Endothelial cell of umbilical vein (primary cell): ENCODE measurements around the gene ZNF543. TPM values are rescaled to one million over a fixed set of nuclear protein-coding genes. Genes with fewer than 3 reads are reported as not detected.

ENCODE experiments used
- BruUV-seq: library from RNA; stranded (reverse); fragments of 400-500 nt; replicated peaks from 2 replicates; lab custom pipeline; 2021; lab: Mats Ljungman, UMichigan
- CTCF ChIA-PET: fragments of 300-600, 350-600 bp; sonication (Branson Sonifier 250); formaldehyde crosslinking; loops from one replicate; lab custom pipeline; 2021; ENCODE audit warnings: antibody characterized with exemption, inconsistent platforms; lab: Charles Lee
- POLR2A ChIA-PET: fragments of 300-600, 350-600 bp; sonication (Branson Sonifier 250); formaldehyde crosslinking; loops from one replicate; lab custom pipeline; 2021; ENCODE audit warnings: antibody characterized with exemption, inconsistent platforms; lab: Charles Lee
- DNase-seq: peaks from one replicate; pipeline ENCODE4 v3.0.0-alpha.2; 2011; ENCODE audit warnings: low read depth, low spot score
- FAIRE-seq: peaks from 2 replicates; lab custom pipeline; 2011; peaks lifted over from hg19 to GRCh38; lab: Jason Lieb, UNC
- H2AFZ ChIP-seq: 2 replicates; pipeline ENCODE4 v1.6.0; 2012; ENCODE audit warnings: low read depth, low read length, control low read depth, inconsistent platforms
- H3K27ac ChIP-seq: 2 replicates; pipeline ENCODE4 v1.5.1; 2011; ENCODE audit warnings: low read depth, mild to moderate bottlenecking, control low read depth, low read length, moderate library complexity; ENCODE audit not compliant: insufficient read depth
- H3K27me3 ChIP-seq, 2 experiments: 2 replicates each; pipeline versions ENCODE4 v1.6.0 to v1.6.1; 2011; ENCODE audit warnings: low read length in 2 of 2, mixed read lengths in 1 of 2; ENCODE audit not compliant: control insufficient read depth in 2 of 2, insufficient read depth in 2 of 2
- H3K36me3 ChIP-seq, 2 experiments: 2 replicates in 1 of 2; 3 replicates in 1 of 2; pipeline ENCODE4 v1.5.1; 2011; ENCODE audit warnings: low read length in 2 of 2, mild to moderate bottlenecking in 1 of 2, moderate library complexity in 1 of 2; ENCODE audit not compliant: control insufficient read depth in 2 of 2, insufficient read depth in 2 of 2; ENCODE audit errors: extremely low read depth in 1 of 2
- H3K4me1 ChIP-seq: 3 replicates; pipeline ENCODE4 v1.5.1; 2011; ENCODE audit warnings: mild to moderate bottlenecking, low read length; ENCODE audit not compliant: control insufficient read depth, insufficient read depth; ENCODE audit errors: extremely low read depth
- H3K4me2 ChIP-seq: 2 replicates; pipeline ENCODE4 v1.6.1; 2011; ENCODE audit warnings: low read length, control low read depth, mixed read lengths; ENCODE audit not compliant: insufficient read depth
- H3K4me3 ChIP-seq, 3 experiments: fragments of 200-600 bp in 1 of 3; sonication (generic), shearing (Covaris generic) in 1 of 3; replicated peaks in 1 of 3; 2 replicates each; pipeline ENCODE4 v1.5.1; 2011 to 2016; ENCODE audit warnings: control low read depth in 3 of 3, low read length in 3 of 3, mild to moderate bottlenecking in 2 of 3, inconsistent platforms in 1 of 3, low read depth in 1 of 3, moderate library complexity in 1 of 3; ENCODE audit not compliant: insufficient read depth in 1 of 3
- H3K79me2 ChIP-seq: 2 replicates; pipeline ENCODE4 v1.6.0; 2012; ENCODE audit warnings: low read length, inconsistent platforms; ENCODE audit not compliant: control insufficient read depth, insufficient read depth
- H3K9ac ChIP-seq: replicated peaks from 2 replicates; pipeline ENCODE3; 2011; ENCODE audit warnings: low read length, control low read depth; ENCODE audit not compliant: insufficient read depth; ENCODE audit errors: extremely low read depth
- H3K9me1 ChIP-seq: replicated peaks from 3 replicates; pipeline ENCODE4 v1.6.0; 2011; ENCODE audit warnings: mild to moderate bottlenecking, low read length; ENCODE audit not compliant: control insufficient read depth, insufficient read depth; ENCODE audit errors: extremely low read depth
- H3K9me3 ChIP-seq: replicated peaks from 2 replicates; pipeline ENCODE4 v1.5.1; 2012; ENCODE audit warnings: low read length, inconsistent platforms; ENCODE audit not compliant: control insufficient read depth, insufficient read depth
- H4K20me1 ChIP-seq: replicated peaks from 2 replicates; pipeline ENCODE3; 2011; ENCODE audit warnings: mild to moderate bottlenecking, low read length; ENCODE audit not compliant: control insufficient read depth, insufficient read depth; ENCODE audit errors: extremely low read depth
- EZH2 ChIP-seq: IDR thresholded peaks from 2 replicates; pipeline ENCODE4 v1.6.1; 2012; ENCODE audit warnings: borderline replicate concordance, low read depth, mild to moderate bottlenecking, moderate library complexity, low read length, inconsistent platforms; ENCODE audit not compliant: severe bottlenecking
- FOS ChIP-seq: IDR thresholded peaks from 2 replicates; pipeline ENCODE4 v1.6.1; 2011; ENCODE audit warnings: mild to moderate bottlenecking, low read length, moderate library complexity, borderline replicate concordance; ENCODE audit not compliant: insufficient read depth
- GATA2 ChIP-seq: IDR thresholded peaks from 2 replicates; pipeline ENCODE4 v1.7.0; 2011; ENCODE audit warnings: low read depth, mild to moderate bottlenecking, moderate library complexity, mixed read lengths, low read length; ENCODE audit not compliant: insufficient read length, insufficient read depth
- JUN ChIP-seq: IDR thresholded peaks from 2 replicates; pipeline ENCODE4 v1.6.1; 2011; ENCODE audit warnings: borderline replicate concordance, low read depth; ENCODE audit not compliant: insufficient read length, insufficient read depth
- MYC ChIP-seq: IDR thresholded peaks from one replicate; pipeline ENCODE4 v1.6.1; 2011; ENCODE audit warnings: mild to moderate bottlenecking, low read depth, low read length
- POLR2A ChIP-seq: IDR thresholded peaks from 2 replicates; pipeline ENCODE4 v1.6.1; 2012; ENCODE audit warnings: low read depth, mild to moderate bottlenecking, control low read depth, low read length
- POLR2AphosphoS5 ChIP-seq: IDR thresholded peaks from 2 replicates; pipeline ENCODE4 v1.6.1; 2012; ENCODE audit warnings: low read depth, mild to moderate bottlenecking, control low read depth, low read length, moderate library complexity; ENCODE audit not compliant: insufficient read depth
- dilution Hi-C: fragments of 300-500 bp; cut with MboI; formaldehyde crosslinking; loops from one replicate; pipeline ENCODE4 v1.15.0; 2019; ENCODE audit warnings: low sequenced_read_pairs; ENCODE audit not compliant: extremely low pct_ligation_motif_present
- intact Hi-C: fragments of 100-400 bp; cut with micrococcal nuclease; formaldehyde crosslinking; loops from one replicate; pipeline ENCODE4 v1.10.0; 2022
- polyA plus RNA-seq, 4 experiments: library from polyadenylated mRNA; depleted of rRNA in 3 of 4; stranded (reverse) in 3 of 4; unstranded in 1 of 4; fragments of >200 nt; gene quantifications; 2 replicates each; pipeline versions ENCODE4 v1.2.1 to v1.2.3, GENCODE V29; 2011 to 2012; ENCODE audit warnings: missing spikeins in 1 of 4
- total RNA-seq: library from RNA; stranded (reverse); gene quantifications from 2 replicates; pipeline ENCODE4 v1.2.3, GENCODE V29; 2021
- TF ChIP-seq, protein P1 (sequence below): IDR thresholded peaks from 2 replicates; pipeline ENCODE4 v1.6.1; 2011; ENCODE audit not compliant: insufficient read depth, insufficient read length
- TF ChIP-seq, protein P2 (sequence below), 2 donors: IDR thresholded peaks; 1 replicate in 1 of 2; 2 replicates in 1 of 2; pipeline ENCODE4 v1.5.1; 2011; ENCODE audit warnings: low read length in 2 of 2, mild to moderate bottlenecking in 2 of 2, moderate library complexity in 2 of 2, control low read depth in 1 of 2, inconsistent platforms in 1 of 2, low read depth in 1 of 2; ENCODE audit not compliant: insufficient read depth in 1 of 2; ENCODE audit errors: extremely low read depth in 1 of 2

The ZNF543 gene
- total and polyA plus RNA-seq, 2 donors (not counting 3 experiments of a cell fraction or from before 2014, with no cell fraction given), result 1.1 to 5.3 TPM

DNA sequence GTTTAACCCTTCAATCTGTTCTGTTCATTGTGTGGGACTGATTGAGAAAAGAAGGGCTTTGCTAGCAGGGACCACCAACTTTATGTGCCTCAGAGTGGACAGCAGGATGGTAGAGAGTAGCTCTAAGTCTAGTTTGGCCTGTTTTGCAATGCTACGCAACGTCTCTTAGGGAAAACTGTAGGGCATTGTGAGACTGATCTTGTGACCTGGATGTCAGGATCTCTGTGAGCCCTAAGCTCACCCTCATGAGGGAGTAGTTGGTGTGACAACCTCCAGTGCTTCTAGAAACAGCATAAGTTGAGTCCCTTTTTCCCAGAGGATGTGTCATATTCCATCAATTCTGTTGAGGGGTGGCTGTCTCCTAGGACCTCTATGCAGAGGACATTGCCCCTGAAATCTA lies 9.5 kb upstream of the ZNF543 start:
- H3K4me3 ChIP-seq, result no peak overlapping the region
- H3K9ac ChIP-seq, result no peak overlapping the region
- no peaks in the 10 kb centered on the region for H3K36me3 ChIP-seq
- H3K27me3 ChIP-seq, result peaks cover 0 to 3% of the 10 kb centered on the region in 2 experiments
- ChIA-PET POLR2A (no interaction called here), CTCF (no interaction called here)
- no peaks in the 10 kb centered on the region for H3K4me1 ChIP-seq
- no TSS peak for BruUV-seq
- TF ChIP-seq, protein P1, sequence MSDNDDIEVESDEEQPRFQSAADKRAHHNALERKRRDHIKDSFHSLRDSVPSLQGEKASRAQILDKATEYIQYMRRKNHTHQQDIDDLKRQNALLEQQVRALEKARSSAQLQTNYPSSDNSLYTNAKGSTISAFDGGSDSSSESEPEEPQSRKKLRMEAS, result no peak
- TF ChIP-seq POLR2A, result no peak
- TF ChIP-seq FOS, result no peak
- TF ChIP-seq POLR2AphosphoS5, result no peak
- no peak for TF ChIP-seq MYC
- TF ChIP-seq EZH2, result no peak
- TF ChIP-seq, protein P2, sequence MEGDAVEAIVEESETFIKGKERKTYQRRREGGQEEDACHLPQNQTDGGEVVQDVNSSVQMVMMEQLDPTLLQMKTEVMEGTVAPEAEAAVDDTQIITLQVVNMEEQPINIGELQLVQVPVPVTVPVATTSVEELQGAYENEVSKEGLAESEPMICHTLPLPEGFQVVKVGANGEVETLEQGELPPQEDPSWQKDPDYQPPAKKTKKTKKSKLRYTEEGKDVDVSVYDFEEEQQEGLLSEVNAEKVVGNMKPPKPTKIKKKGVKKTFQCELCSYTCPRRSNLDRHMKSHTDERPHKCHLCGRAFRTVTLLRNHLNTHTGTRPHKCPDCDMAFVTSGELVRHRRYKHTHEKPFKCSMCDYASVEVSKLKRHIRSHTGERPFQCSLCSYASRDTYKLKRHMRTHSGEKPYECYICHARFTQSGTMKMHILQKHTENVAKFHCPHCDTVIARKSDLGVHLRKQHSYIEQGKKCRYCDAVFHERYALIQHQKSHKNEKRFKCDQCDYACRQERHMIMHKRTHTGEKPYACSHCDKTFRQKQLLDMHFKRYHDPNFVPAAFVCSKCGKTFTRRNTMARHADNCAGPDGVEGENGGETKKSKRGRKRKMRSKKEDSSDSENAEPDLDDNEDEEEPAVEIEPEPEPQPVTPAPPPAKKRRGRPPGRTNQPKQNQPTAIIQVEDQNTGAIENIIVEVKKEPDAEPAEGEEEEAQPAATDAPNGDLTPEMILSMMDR (IDR thresholded peaks at IDR 0.05; ENCODE audit: extremely low read depth in 1 of 2, insufficient read depth in 1 of 2, low read depth in 1 of 2, low read length in 2 of 2), result no peak
- no peak for TF ChIP-seq JUN
- TF ChIP-seq GATA2, result no peak
- no peak overlapping the region for H3K4me2 ChIP-seq
- DNase-seq, result no peak
- no peaks in the 10 kb centered on the region for H3K79me2 ChIP-seq
- no peak overlapping the region for H2AFZ ChIP-seq
- no peaks in the 10 kb centered on the region for H4K20me1 ChIP-seq
- no peak for FAIRE-seq
- H3K9me3 ChIP-seq, result peaks cover 2% of the 10 kb centered on the region
- no peak overlapping the region for H3K27ac ChIP-seq
- dilution Hi-C loops, result no loop called here
- no peaks in the 10 kb centered on the region for H3K9me1 ChIP-seq
- intact Hi-C loops, result no loop called here
